Peyer's patch (tissue), 4 donors: ENCODE results near the gene PPDPF.

Source experiments
- CTCF ChIP-seq, 6 experiments: fragments of 450-650 bp in 4 of 6; fragments of 200-600 bp in 2 of 6; sonication (generic) in 1 of 6; IDR thresholded peaks; one replicate each; pipeline ENCODE4 v1.5.1; 2017 to 2019; ENCODE audit warnings: antibody characterized with exemption in 6 of 6, mild to moderate bottlenecking in 3 of 6, moderate library complexity in 1 of 6
- POLR2A ChIP-seq, 2 donors: fragments of 450-650 bp; IDR thresholded peaks; one replicate each; pipeline ENCODE4 v1.5.1; 2017; ENCODE audit warnings: antibody characterized with exemption in 2 of 2, mild to moderate bottlenecking in 2 of 2, moderate library complexity in 2 of 2

- no peak for TF ChIP-seq POLR2A (IDR thresholded peaks at IDR 0.05)
- TF ChIP-seq CTCF (IDR thresholded peaks at IDR 0.05) = no peak
Measured at GRCh38 chr20:63501818-63502670, 18.5 kb upstream of the PPDPF start.
